WTC11 (cell line): Measurements from ENCODE around the gene DCAF8L1.

Source experiments
- ATF6 ChIP-seq: sonication (generic); formaldehyde crosslinking; IDR thresholded peaks from 2 replicates; pipeline ENCODE4 v1.8.1; 2023; ENCODE audit warnings: mild to moderate bottlenecking, missing genetic modification reagents
- CTCF ChIP-seq: fragments of 200-600 bp; IDR thresholded peaks from 2 replicates; pipeline ENCODE4 v1.8.0; 2022; ENCODE audit warnings: antibody characterized with exemption
- ESRRA ChIP-seq: sonication (generic); formaldehyde crosslinking; IDR thresholded peaks from 2 replicates; pipeline ENCODE4 v1.8.1; 2022; ENCODE audit warnings: mild to moderate bottlenecking, missing genetic modification reagents, borderline replicate concordance
- GTF2I ChIP-seq: fragments of 250-450 bp; sonication (Bioruptor Pico); conservative IDR thresholded peaks from 2 replicates; pipeline ENCODE4 v1.4.0; 2021; ENCODE audit warnings: mild to moderate bottlenecking
- HMGA2 ChIP-seq: fragments of 250-450 bp; sonication (Bioruptor Pico); IDR thresholded peaks from 2 replicates; pipeline ENCODE4 v1.4.0; 2021; ENCODE audit warnings: mild to moderate bottlenecking, moderate library complexity
- IRF2 ChIP-seq: sonication (generic); formaldehyde crosslinking; IDR thresholded peaks from 2 replicates; pipeline ENCODE4 v1.8.0; 2022; ENCODE audit warnings: low read depth, missing genetic modification reagents, borderline replicate concordance
- JAZF1 ChIP-seq: fragments of 250-450 bp; sonication (Bioruptor Pico); IDR thresholded peaks from 2 replicates; pipeline ENCODE4 v1.9.0; 2021; ENCODE audit warnings: moderate library complexity, mild to moderate bottlenecking, inconsistent platforms
- MXD4 ChIP-seq: fragments of 250-450 bp; sonication (Bioruptor Pico); IDR thresholded peaks from 2 replicates; pipeline ENCODE4 v1.8.0; 2021; ENCODE audit warnings: mild to moderate bottlenecking, moderate library complexity, borderline replicate concordance
- NR1H2 ChIP-seq: sonication (generic); formaldehyde crosslinking; IDR thresholded peaks from 2 replicates; pipeline ENCODE4 v1.9.0; 2021; ENCODE audit warnings: mild to moderate bottlenecking, moderate library complexity, missing genetic modification reagents
- ZNF423 ChIP-seq: fragments of 250-450 bp; sonication (Bioruptor Pico); IDR thresholded peaks from 2 replicates; pipeline ENCODE4 v2.1.2; 2022; ENCODE audit warnings: mild to moderate bottlenecking, moderate library complexity
- TF ChIP-seq, protein P1 (sequence below): sonication (generic); formaldehyde crosslinking; IDR thresholded peaks from 2 replicates; pipeline ENCODE4 v1.8.1; 2022; ENCODE audit warnings: low read depth, missing genetic modification reagents, borderline replicate concordance

DNA sequence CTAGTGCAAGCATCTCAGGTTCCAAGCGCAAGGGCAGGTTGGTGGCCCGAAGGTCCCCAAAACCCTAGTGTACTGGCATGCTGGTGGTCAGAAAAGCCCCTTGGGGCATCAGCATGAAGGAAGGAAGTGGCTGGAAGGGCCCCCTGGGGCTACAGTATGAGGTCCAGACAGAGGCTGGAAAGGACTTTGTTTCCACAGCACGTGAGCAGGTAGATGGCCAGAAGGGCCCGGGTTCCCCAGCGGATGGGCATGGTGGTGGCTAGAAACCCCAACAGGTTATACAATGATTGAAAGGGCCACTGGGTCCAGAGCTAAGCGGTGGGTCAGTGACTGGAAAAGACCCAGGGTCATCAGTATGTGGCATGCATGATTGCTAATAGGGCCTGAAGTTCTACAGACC is 34.7 kb upstream of the DCAF8L1 start:
- TF ChIP-seq ESRRA (CRISPR knock-in tag) (no peak), CTCF (no peak), ATF6 (no peak), NR1H2 (CRISPR knock-in tag) (no peak), GTF2I (CRISPR knock-in tag) (no peak), MXD4 (CRISPR knock-in tag) (no peak), ZNF423 (CRISPR knock-in tag) (no peak), JAZF1 (no peak), IRF2 (CRISPR knock-in tag) (no peak), HMGA2 (no peak)
- TF ChIP-seq, protein P1, sequence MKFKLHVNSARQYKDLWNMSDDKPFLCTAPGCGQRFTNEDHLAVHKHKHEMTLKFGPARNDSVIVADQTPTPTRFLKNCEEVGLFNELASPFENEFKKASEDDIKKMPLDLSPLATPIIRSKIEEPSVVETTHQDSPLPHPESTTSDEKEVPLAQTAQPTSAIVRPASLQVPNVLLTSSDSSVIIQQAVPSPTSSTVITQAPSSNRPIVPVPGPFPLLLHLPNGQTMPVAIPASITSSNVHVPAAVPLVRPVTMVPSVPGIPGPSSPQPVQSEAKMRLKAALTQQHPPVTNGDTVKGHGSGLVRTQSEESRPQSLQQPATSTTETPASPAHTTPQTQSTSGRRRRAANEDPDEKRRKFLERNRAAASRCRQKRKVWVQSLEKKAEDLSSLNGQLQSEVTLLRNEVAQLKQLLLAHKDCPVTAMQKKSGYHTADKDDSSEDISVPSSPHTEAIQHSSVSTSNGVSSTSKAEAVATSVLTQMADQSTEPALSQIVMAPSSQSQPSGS (CRISPR knock-in tag) = no peak
